GM18502 (cell line): Measurements from ENCODE around the gene PTH2.

ENCODE experiments used
- ATAC-seq: cut with Tn5 transposase; IDR thresholded peaks from one replicate; pipeline ENCODE4 v1.9.1; 2021; ENCODE audit warnings: mild to moderate bottlenecking; ENCODE audit not compliant: unreplicated experiment, poor library complexity

PTH2 gene

DNA sequence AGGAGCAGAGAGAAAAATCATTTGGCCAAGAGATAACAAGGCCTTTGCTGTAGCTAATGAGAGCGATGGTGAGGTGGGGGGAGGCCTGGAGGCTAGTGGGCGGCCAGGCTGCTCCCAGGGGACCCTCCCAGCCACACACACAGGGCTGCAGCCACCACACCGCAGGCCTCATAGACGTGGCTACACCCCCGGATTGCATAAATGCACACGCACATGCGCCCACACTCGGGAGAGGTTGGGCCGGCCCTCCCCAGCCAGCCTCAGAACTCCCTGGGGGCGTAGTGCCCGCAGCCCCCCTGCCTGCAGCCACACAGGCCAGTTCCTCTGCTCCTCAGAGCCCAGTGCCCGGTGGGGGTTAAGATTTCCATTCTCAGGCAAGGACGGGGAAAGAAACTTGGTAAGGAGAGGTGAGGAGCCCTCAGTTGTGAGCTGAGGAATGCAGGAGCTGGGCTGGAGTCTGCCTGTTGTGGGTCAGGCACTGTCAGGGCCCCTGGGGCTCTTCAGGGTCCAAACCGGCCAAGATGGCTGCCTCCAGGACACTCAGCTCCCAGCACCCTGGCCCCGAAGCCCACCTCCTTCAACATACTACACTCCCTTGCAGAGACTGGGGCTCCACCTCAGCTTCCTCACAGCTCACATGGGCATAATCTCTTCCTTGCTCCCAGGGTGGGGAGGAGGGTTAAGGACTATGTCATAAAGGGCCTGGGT lies 8.0 kb downstream of the PTH2 start:
- no peak for ATAC-seq

GRCh38 chr19:49414256-49414655 lies 9.0 kb downstream of the PTH2 start:
- ATAC-seq = no peak

- no peak for ATAC-seq
These were observed 9.9 kb downstream of the PTH2 start for GRCh38 chr19:49413348-49413747.

GRCh38 chr19:49411681-49412326 lies 11.4 kb downstream of the PTH2 start:
- ATAC-seq = no peak

DNA sequence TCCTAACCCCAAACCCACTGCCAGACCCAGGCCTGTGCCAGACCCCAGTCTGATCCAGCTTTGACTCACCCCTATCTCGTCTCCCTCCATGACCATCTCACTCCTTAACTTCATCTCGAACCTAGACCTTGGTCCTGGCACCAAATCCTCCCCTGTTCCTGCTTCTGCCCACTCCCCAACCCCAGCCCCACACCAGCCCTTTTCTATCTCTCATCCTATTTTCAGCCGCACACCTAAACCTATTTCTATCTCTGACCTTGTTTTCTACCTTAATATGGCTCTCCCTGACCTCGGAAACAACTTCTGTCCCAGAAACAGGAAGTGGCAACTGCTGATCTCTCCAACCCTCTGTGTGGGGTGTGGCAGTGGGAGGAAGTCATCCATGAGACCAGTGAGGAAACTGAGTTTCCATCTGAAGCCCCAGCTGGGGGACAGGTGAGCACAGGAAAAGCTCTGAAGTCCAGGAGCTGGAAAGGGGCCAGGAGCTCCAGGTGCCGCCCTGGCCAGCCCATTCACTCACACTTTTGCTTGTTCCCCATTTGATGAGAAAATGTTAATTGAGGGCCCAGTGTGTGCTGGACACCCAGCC lies 13.7 kb downstream of the PTH2 start:
- no peak for ATAC-seq

- ATAC-seq = no peak
These were observed 14.3 kb downstream of the PTH2 start for GRCh38 chr19:49408816-49409440.

DNA sequence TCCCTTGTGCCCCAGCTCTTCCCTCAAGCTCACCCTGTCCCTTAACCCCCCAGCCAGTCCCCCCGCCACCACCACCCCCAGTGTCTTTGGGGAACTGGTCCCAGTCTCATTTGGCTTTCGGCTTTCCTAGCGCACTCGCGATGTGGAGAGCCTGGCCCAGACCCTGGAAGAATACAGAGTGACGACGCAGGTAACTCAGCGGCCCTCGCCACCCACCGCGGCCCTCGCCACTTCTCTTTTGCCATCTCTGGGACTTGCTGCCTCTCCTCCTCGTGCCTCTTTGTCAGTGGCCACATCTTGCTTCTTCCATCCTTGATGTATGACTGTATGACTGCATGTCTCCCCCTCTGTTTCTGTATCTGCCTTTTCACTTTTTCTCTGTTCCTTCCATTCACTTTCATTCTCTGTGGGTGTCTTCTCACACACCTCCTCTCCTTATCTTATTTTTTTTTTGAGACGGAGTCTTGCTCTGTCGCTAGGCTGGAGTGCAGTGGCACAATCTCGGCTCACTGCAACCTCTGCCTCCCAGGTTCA lies 15.7 kb downstream of the PTH2 start:
- ATAC-seq = no peak

GRCh38 chr19:49407079-49407478 lies 16.2 kb downstream of the PTH2 start:
- no peak for ATAC-seq

- no peak for ATAC-seq
These were observed 19.6 kb downstream of the PTH2 start for GRCh38 chr19:49403404-49404187.

- no peak for ATAC-seq
These were observed 23.2 kb downstream of the PTH2 start for GRCh38 chr19:49400029-49400428.

- no peak for ATAC-seq
These were observed 24.3 kb downstream of the PTH2 start for GRCh38 chr19:49398931-49399330.

DNA sequence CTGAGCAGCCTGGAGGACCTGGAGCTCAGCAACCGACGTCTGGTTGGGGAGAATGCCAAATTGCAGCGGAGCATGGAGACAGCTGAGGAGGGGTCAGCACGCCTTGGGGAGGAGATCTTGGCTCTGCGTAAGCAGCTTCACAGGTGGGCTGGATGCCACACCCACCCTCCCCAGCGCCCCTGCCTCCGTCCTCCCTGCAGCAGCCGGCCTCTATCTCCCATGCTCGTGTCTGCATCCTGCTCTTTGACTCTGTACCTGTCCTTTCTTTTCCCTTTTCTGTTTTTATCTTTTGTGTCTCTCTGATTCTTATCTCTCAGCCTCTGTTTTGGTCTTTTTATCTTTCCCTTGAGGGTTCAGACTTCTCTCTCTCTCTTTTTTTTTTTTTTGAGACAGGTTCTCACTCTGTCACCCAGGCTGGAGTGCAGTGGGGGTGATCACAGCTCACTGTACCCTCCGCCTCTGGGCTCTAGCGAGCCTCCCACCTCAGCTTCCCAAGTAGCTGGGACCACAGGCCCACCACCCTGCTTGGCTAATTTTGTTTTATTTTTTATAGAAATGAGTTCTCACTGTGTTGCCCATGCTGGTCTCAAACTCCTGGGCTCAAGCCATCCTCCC lies 25.1 kb downstream of the PTH2 start:
- no peak for ATAC-seq

GRCh38 chr19:49396738-49397505 lies 26.3 kb downstream of the PTH2 start:
- ATAC-seq = no peak

- ATAC-seq = no peak
These were observed 27.4 kb downstream of the PTH2 start for GRCh38 chr19:49395581-49396407.

- ATAC-seq = no peak
These were observed 29.4 kb downstream of the PTH2 start for GRCh38 chr19:49393881-49394280.

- ATAC-seq = no peak
These were observed 31.5 kb downstream of the PTH2 start for GRCh38 chr19:49391581-49392399.

DNA sequence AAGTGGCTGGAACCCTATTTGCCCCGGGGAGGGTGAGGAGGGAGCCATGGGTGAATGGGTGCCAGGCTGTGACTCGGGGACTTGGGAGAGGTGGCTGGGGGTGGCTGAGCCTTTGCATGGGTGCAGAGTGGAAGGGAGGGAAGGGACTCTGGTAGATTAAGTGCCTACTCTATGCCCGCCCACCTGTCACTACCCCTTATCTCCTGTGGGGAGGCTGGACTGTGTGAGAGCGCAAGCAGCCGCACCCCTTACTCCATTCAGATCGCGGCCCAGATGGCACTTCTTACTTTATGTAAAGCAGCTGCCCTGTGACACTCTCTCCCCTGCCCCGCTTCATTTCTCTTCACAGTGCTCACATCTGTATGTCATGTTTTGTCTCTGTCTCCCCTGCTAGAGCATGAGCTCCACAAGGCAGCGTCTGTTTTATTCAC lies 32.3 kb downstream of the PTH2 start:
- ATAC-seq = no peak
